Heart left ventricle (tissue), 16 donors: Measurements from ENCODE around the gene ACTA2. TPM values are rescaled to one million over a fixed set of nuclear protein-coding genes. Genes with fewer than 3 reads are reported as not detected.

ENCODE experiments used
- ATAC-seq, 4 donors: fragments of 200-7000 bp; cut with Tn5 transposase; one replicate each; pipeline ENCODE4 v1.9.1; 2020 to 2022; ENCODE audit warnings: moderate library complexity in 4 of 4, mild to moderate bottlenecking in 3 of 4, moderate number of reproducible peaks in 1 of 4
- DNase-seq, 5 donors: peaks; one replicate each; pipeline ENCODE4 v3.0.0-alpha.2; 2020
- H3K27ac ChIP-seq, 12 donors: fragments of 200-600 bp; sonication (generic) in 4 of 12; one replicate each; pipeline versions ENCODE4 v1.5.0 to v1.8.0; 2016 to 2022; ENCODE audit warnings: mild to moderate bottlenecking in 2 of 12
- H3K27me3 ChIP-seq, 9 donors: fragments of 200-600 bp; sonication (generic) in 2 of 9; one replicate each; pipeline versions ENCODE4 v1.5.1 to v1.8.0; 2016 to 2022; ENCODE audit warnings: mild to moderate bottlenecking in 3 of 9
- H3K36me3 ChIP-seq, 9 donors: fragments of 200-600 bp; sonication (generic) in 2 of 9; one replicate each; pipeline versions ENCODE4 v1.5.0 to v1.8.0; 2018 to 2022; ENCODE audit warnings: mild to moderate bottlenecking in 2 of 9
- H3K4me1 ChIP-seq, 12 donors: fragments of 200-600 bp; sonication (generic) in 4 of 12; one replicate each; pipeline versions ENCODE4 v1.5.0 to v1.8.0; 2016 to 2022; ENCODE audit warnings: mild to moderate bottlenecking in 3 of 12
- H3K4me3 ChIP-seq, 12 donors: fragments of 200-600 bp; sonication (generic) in 4 of 12; one replicate each; pipeline versions ENCODE4 v1.5.0 to v1.8.0; 2017 to 2022; ENCODE audit warnings: mild to moderate bottlenecking in 9 of 12, moderate library complexity in 4 of 12
- H3K9me3 ChIP-seq, 12 donors: fragments of 200-600 bp; sonication (generic) in 4 of 12; one replicate each; pipeline versions ENCODE4 v1.5.0 to v1.8.0; 2016 to 2022; ENCODE audit warnings: mild to moderate bottlenecking in 1 of 12
- POLR2A ChIP-seq, 2 donors: fragments of 450-650 bp; IDR thresholded peaks; one replicate each; pipeline ENCODE4 v1.6.1; 2017; ENCODE audit warnings: antibody characterized with exemption in 2 of 2, mild to moderate bottlenecking in 2 of 2, moderate library complexity in 2 of 2
- WGBS, 4 donors: extraction: QIAGEN DNeasy Blood & Tissue Kit in 2 of 4; methylation state at CpG; one replicate each; pipeline versions ENCODE4 v1.1.5 to v1.1.7; 2013 to 2018; 5-methylcytosine and 5-hydroxymethylcytosine counted together
- intact Hi-C, 10 donors: fragments of 100-400 bp; cut with DNase I; formaldehyde crosslinking; loops; one replicate each; pipeline versions ENCODE4 v1.11.1 to v1.14.2; 2022
- polyA plus RNA-seq, 2 donors: library from polyadenylated mRNA; stranded (reverse); fragments of 200-250 nt; gene quantifications; one replicate each; pipeline ENCODE4 v1.2.3, GENCODE V29; 2013
- total RNA-seq, 9 donors: library from RNA; depleted of rRNA in 2 of 9; stranded (reverse); fragments of >200 nt in 2 of 9; fragmentation: NEBNext Ultra II Directional in 3 of 9; extraction: Animal tissue kit (Norgen Biotek cat#: 25700) in 3 of 9; gene quantifications; one replicate each; pipeline versions ENCODE4 v1.1.0 to v1.2.4, GENCODE V29; 2016 to 2023
- TF ChIP-seq, protein P1 (sequence below), 12 donors: fragments of 200-600 bp; sonication (generic) in 4 of 12; IDR thresholded peaks; one replicate each; pipeline versions ENCODE4 v1.5.0 to v1.8.0; 2018 to 2022; ENCODE audit warnings: antibody characterized with exemption in 12 of 12, mild to moderate bottlenecking in 5 of 12
- donor health status: ischemic (EF 13 %, LVEDD 7.1; RV severe dilation, severe dysfunction).
- donor health status: healthy with polysubstance abuse.
- donor health status: DM: no; HTN: yes; CAD: no.
- donor health status: DM: no; HTN: no; CAD: no.
- donor health status: ischemic (EF 25% LVEDD 6.9; RV normal size, moderate dysfunction).
- donor health status: ischemic (EF 25% LVEDD 5.7; RV mildly dilated, moderate dysfunction).
- donor health status: healthy.
- donor health status: DM: yes; HTN: yes; CAD: no.
- donor health status: ischemic (EF 35%, LVEDD 5.7; RV mildly dilated, moderate dysfunction).
- donor health status: nonischemic (EF 11% LVEDD 7.7; RV severe dilation, severe dysfunction).
- donor health status: DM: yes; HTN: yes; CAD: no.
- donor health status: PGD.
- donor health status: ischemic (EF 29% LVEDD 5.4; RV normal size, mild dysfunction).
- donor health status: nonischemic (EF 23%, LVEDD 6.1; RV moderate dilation, normal function).

Gene ACTA2
- total and polyA plus RNA-seq, 11 donors, result 70.9 to 244 (median 110) TPM

GRCh38 chr10:88958721-88959120 lies 6.1 kb upstream of the ACTA2 start:
- WGBS, 4 donors, result 95 to 98% (median 97%) methylated on average over 6 of the region's 6 CpGs
- Histone ChIP-seq H3K4me3 (no peak overlapping the region), H3K36me3 (no peaks in the 10 kb centered on the region), H3K27ac (no peak overlapping the region), H3K4me1 (peaks cover 0 to 10% (median 0%) of the 10 kb centered on the region in 12 donors), H3K9me3 (no peaks in the 10 kb centered on the region), H3K27me3 (no peaks in the 10 kb centered on the region)
- intact Hi-C loops, result no loop called here
- TF ChIP-seq POLR2A (IDR thresholded peaks at IDR 0.05), result no peak
- TF ChIP-seq, protein P1, sequence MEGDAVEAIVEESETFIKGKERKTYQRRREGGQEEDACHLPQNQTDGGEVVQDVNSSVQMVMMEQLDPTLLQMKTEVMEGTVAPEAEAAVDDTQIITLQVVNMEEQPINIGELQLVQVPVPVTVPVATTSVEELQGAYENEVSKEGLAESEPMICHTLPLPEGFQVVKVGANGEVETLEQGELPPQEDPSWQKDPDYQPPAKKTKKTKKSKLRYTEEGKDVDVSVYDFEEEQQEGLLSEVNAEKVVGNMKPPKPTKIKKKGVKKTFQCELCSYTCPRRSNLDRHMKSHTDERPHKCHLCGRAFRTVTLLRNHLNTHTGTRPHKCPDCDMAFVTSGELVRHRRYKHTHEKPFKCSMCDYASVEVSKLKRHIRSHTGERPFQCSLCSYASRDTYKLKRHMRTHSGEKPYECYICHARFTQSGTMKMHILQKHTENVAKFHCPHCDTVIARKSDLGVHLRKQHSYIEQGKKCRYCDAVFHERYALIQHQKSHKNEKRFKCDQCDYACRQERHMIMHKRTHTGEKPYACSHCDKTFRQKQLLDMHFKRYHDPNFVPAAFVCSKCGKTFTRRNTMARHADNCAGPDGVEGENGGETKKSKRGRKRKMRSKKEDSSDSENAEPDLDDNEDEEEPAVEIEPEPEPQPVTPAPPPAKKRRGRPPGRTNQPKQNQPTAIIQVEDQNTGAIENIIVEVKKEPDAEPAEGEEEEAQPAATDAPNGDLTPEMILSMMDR (IDR thresholded peaks at IDR 0.05), result no peak
- no peak for ATAC-seq
- DNase-seq, result no peak

DNA sequence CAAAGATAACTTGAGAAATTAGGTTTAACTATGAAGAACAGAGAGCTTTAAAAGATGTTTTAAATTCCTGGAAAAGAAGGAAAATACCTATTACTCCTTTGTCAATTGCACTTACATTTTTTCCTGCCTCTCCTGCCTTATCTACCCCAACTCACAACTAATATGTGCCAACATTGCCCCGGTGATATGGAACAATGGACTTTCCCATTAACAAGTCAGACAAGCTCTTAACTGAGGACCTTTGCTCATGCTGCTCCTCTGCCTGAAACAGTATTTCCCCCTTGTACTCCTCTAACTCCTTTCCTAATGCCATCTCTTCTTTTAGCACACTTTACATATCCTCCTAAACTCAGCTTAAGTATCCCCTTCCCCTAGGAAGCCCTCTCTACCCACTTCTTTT lies 4.8 kb upstream of the ACTA2 start:
- no peak overlapping the region for H3K27ac ChIP-seq
- DNase-seq (no peak), ATAC-seq (no peak)
- TF ChIP-seq, protein P1 (IDR thresholded peaks at IDR 0.05), result no peak
- no peak for TF ChIP-seq POLR2A (IDR thresholded peaks at IDR 0.05)
- no peak overlapping the region for H3K4me3 ChIP-seq
- WGBS, 4 donors, result 71 to 96% (median 84%) methylated on average over 1 of the region's 1 CpG
- no peaks in the 10 kb centered on the region for H3K36me3 ChIP-seq
- no peaks in the 10 kb centered on the region for H3K9me3 ChIP-seq
- intact Hi-C loops, result no loop called here
- peaks cover 0 to 17% (median 0%) of the 10 kb centered on the region in 12 donors for H3K4me1 ChIP-seq
- no peaks in the 10 kb centered on the region for H3K27me3 ChIP-seq

- Histone ChIP-seq H3K9me3 (no peaks in the 10 kb centered on the region), H3K27me3 (no peaks in the 10 kb centered on the region), H3K4me3 (no peak overlapping the region), H3K4me1 (peaks cover 0 to 32% (median 10%) of the 10 kb centered on the region in 12 donors), H3K27ac (peak overlapping the region in 1 of 12 donors; percentile 88), H3K36me3 (no peaks in the 10 kb centered on the region)
- ATAC-seq, result no peak
- WGBS, 4 donors, result 74 to 92% (median 89%) methylated on average over 4 of the region's 4 CpGs
- TF ChIP-seq, protein P1 (IDR thresholded peaks at IDR 0.05), result no peak
- TF ChIP-seq POLR2A (IDR thresholded peaks at IDR 0.05), result no peak
- no peak for DNase-seq
- intact Hi-C loops, result no loop called here
These were observed 2.0 kb upstream of the ACTA2 start for GRCh38 chr10:88954458-88955083.

- ATAC-seq (no peak), DNase-seq (no peak)
- H3K36me3 ChIP-seq, result peaks cover 0 to 1% (median 0%) of the 10 kb centered on the region in 9 donors
- no peak for TF ChIP-seq POLR2A (IDR thresholded peaks at IDR 0.05)
- TF ChIP-seq, protein P1 (IDR thresholded peaks at IDR 0.05), result no peak
- intact Hi-C loops, result no loop called here
- 90 to 99% (median 93%) methylated on average over 5 of the region's 5 CpGs for WGBS, 4 donors
- H3K4me3 ChIP-seq, result no peak overlapping the region
- H3K9me3 ChIP-seq, result no peaks in the 10 kb centered on the region
- H3K27ac ChIP-seq, result peak overlapping the region in 7 of 12 donors; percentile 12 to 90 (median 80)
- peaks cover 0 to 33% (median 10%) of the 10 kb centered on the region in 12 donors for H3K4me1 ChIP-seq
- no peaks in the 10 kb centered on the region for H3K27me3 ChIP-seq
These were observed 1.1 kb upstream of the ACTA2 start for GRCh38 chr10:88953662-88954061.
